WI38 (cell line): ENCODE data around the gene RALGAPA1.

Source experiments
- H3K4me3 ChIP-seq: 2 replicates; pipeline ENCODE4 v1.5.1; 2011; ENCODE audit warnings: low read depth, mild to moderate bottlenecking, control low read depth, low read length
- CTCF ChIP-seq: IDR thresholded peaks from 2 replicates; pipeline ENCODE4 v1.5.1; 2012; ENCODE audit warnings: low read depth, mild to moderate bottlenecking, control low read depth, low read length

Gene RALGAPA1

DNA sequence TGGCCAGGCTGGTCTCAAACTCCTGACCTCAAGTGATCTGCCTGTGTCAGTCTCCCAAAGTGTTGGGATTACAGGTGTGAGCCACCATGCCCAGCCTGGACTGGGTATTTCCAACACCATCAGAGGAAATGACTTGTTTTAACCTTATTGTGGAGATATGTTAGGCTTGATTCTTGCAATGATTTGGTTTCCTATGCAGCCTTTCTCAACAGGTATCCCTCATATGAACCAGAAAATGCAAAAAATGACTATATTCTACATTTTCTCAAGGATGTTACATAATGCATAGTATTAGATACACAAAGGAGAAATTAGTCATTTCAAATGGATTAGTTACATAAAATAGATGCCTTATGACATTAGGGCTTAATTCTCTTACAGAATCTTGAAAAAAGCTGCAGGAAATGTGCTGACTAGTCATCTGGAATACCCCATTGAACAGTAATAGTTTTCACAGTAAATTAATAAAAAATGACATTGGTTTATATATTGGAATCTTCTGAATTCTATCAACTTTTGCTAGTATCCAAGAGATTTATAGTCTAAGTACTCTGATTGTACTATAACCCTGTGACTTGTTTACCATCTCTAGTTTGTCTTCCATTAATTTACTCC is 142.6 kb downstream of the RALGAPA1 start:
- no peak overlapping the region for H3K4me3 ChIP-seq
- TF ChIP-seq CTCF, result no peak

DNA sequence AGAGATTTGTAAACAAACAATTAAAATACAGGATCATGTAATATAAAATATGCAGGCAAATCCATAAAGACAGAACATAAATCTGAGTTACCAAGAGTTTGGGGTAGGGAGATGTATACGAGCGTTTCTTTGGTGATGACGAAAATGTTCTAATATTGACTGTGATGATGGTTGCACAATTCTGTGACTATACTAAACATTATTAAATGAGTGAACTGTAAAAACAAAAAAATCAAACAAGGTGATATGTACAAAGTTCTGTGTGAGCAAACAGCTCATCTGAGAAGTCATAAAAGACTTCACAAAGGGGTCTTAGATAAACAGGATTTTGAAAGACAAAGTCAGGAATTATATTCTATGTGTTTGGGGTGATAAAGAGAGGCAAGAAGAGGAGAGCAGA is 147.2 kb downstream of the RALGAPA1 start:
- H3K4me3 ChIP-seq, result no peak overlapping the region
- no peak for TF ChIP-seq CTCF

GRCh38 chr14:35653045-35653444 is 156.1 kb downstream of the RALGAPA1 start:
- no peak overlapping the region for H3K4me3 ChIP-seq
- no peak for TF ChIP-seq CTCF

GRCh38 chr14:35643513-35643912 is 165.6 kb downstream of the RALGAPA1 start:
- no peak overlapping the region for H3K4me3 ChIP-seq
- TF ChIP-seq CTCF, result no peak

- TF ChIP-seq CTCF, result no peak
- H3K4me3 ChIP-seq, result no peak overlapping the region
Measured at GRCh38 chr14:35637851-35638250, 171.2 kb downstream of the RALGAPA1 start.

DNA sequence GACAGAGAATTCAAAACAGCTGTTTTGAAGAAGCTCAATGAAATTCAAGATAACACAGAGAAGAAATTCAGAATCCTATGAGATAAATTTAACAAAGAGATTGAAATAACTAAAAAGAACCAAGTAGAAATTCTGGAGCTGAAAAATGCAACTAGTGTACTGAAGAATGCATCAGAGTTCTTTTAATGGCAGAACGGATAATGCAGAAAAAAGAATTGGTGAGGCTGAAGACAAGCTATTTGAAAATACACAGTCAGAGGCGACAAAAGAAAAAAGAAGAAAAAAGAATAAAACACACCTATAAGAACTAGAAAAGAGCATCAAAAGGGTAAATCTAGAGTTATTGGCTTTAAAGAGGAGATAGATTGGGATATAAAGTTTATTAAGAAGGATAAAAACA is 171.8 kb downstream of the RALGAPA1 start:
- no peak for TF ChIP-seq CTCF
- no peak overlapping the region for H3K4me3 ChIP-seq

GRCh38 chr14:35632676-35633075 is 176.4 kb downstream of the RALGAPA1 start:
- TF ChIP-seq CTCF, result no peak
- H3K4me3 ChIP-seq, result no peak overlapping the region
